Measurements from ENCODE around the gene SELENOP. TPM values are rescaled to one million over a fixed set of nuclear protein-coding genes. Genes with fewer than 3 reads are reported as not detected.

Gene SELENOP
- total and polyA plus RNA-seq, 2 of the 13 experiments (the other 11 are each of a cell fraction or from before 2014, with no cell fraction given): 1,895 to 2,083 TPM

- TF ChIP-seq, protein P1, sequence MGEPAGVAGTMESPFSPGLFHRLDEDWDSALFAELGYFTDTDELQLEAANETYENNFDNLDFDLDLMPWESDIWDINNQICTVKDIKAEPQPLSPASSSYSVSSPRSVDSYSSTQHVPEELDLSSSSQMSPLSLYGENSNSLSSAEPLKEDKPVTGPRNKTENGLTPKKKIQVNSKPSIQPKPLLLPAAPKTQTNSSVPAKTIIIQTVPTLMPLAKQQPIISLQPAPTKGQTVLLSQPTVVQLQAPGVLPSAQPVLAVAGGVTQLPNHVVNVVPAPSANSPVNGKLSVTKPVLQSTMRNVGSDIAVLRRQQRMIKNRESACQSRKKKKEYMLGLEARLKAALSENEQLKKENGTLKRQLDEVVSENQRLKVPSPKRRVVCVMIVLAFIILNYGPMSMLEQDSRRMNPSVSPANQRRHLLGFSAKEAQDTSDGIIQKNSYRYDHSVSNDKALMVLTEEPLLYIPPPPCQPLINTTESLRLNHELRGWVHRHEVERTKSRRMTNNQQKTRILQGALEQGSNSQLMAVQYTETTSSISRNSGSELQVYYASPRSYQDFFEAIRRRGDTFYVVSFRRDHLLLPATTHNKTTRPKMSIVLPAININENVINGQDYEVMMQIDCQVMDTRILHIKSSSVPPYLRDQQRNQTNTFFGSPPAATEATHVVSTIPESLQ (CRISPR knock-in tag; conservative IDR thresholded peaks at IDR 0.05): no peak
- TF ChIP-seq TRIM24 (CRISPR knock-in tag; IDR thresholded peaks at IDR 0.05): no peak
- no peak for TF ChIP-seq RBM39 (IDR thresholded peaks at IDR 0.05; ENCODE audit: low read depth, low read length, poor library complexity, severe bottlenecking)
- no peak for TF ChIP-seq SNAI1 (CRISPR knock-in tag; IDR thresholded peaks at IDR 0.05; ENCODE audit: borderline replicate concordance)
- no peak for TF ChIP-seq ZNF577 (CRISPR knock-in tag; IDR thresholded peaks at IDR 0.05; ENCODE audit: borderline replicate concordance, low read depth)
- peak; percentile 36; the same call in 1 of the 2 replicates for TF ChIP-seq ESRRA (CRISPR knock-in tag; IDR thresholded peaks at IDR 0.05; ENCODE audit: low read depth)
- TF ChIP-seq, protein P2, sequence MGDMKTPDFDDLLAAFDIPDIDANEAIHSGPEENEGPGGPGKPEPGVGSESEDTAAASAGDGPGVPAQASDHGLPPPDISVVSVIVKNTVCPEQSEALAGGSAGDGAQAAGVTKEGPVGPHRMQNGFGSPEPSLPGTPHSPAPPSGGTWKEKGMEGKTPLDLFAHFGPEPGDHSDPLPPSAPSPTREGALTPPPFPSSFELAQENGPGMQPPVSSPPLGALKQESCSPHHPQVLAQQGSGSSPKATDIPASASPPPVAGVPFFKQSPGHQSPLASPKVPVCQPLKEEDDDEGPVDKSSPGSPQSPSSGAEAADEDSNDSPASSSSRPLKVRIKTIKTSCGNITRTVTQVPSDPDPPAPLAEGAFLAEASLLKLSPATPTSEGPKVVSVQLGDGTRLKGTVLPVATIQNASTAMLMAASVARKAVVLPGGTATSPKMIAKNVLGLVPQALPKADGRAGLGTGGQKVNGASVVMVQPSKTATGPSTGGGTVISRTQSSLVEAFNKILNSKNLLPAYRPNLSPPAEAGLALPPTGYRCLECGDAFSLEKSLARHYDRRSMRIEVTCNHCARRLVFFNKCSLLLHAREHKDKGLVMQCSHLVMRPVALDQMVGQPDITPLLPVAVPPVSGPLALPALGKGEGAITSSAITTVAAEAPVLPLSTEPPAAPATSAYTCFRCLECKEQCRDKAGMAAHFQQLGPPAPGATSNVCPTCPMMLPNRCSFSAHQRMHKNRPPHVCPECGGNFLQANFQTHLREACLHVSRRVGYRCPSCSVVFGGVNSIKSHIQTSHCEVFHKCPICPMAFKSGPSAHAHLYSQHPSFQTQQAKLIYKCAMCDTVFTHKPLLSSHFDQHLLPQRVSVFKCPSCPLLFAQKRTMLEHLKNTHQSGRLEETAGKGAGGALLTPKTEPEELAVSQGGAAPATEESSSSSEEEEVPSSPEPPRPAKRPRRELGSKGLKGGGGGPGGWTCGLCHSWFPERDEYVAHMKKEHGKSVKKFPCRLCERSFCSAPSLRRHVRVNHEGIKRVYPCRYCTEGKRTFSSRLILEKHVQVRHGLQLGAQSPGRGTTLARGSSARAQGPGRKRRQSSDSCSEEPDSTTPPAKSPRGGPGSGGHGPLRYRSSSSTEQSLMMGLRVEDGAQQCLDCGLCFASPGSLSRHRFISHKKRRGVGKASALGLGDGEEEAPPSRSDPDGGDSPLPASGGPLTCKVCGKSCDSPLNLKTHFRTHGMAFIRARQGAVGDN (CRISPR knock-in tag; IDR thresholded peaks at IDR 0.05): no peak
- no peak for TF ChIP-seq ZBTB44 (CRISPR knock-in tag; IDR thresholded peaks at IDR 0.05)
- TF ChIP-seq LRRFIP1 (CRISPR knock-in tag; conservative IDR thresholded peaks at IDR 0.05): no peak
- TF ChIP-seq, protein P3, sequence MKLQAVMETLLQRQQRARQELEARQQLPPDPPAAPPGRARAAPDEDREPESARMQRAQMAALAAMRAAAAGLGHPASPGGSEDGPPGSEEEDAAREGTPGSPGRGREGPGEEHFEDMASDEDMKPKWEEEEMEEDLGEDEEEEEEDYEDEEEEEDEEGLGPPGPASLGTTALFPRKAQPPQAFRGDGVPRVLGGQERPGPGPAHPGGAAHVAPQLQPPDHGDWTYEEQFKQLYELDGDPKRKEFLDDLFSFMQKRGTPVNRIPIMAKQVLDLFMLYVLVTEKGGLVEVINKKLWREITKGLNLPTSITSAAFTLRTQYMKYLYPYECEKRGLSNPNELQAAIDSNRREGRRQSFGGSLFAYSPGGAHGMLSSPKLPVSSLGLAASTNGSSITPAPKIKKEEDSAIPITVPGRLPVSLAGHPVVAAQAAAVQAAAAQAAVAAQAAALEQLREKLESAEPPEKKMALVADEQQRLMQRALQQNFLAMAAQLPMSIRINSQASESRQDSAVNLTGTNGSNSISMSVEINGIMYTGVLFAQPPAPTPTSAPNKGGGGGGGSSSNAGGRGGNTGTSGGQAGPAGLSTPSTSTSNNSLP (IDR thresholded peaks at IDR 0.05; ENCODE audit: low read depth, low read length): peak; percentile 92
- peak; percentile 16 for TF ChIP-seq YY1 (IDR thresholded peaks at IDR 0.05; ENCODE audit: insufficient read depth, insufficient replicate concordance, low read depth, low read length)
- no peak for TF ChIP-seq NR2F6 (IDR thresholded peaks at IDR 0.05)
- TF ChIP-seq NR2F6 (CRISPR knock-in tag; IDR thresholded peaks at IDR 0.05): peak; percentile 39
- TF ChIP-seq ZNF775 (CRISPR knock-in tag; IDR thresholded peaks at IDR 0.05; ENCODE audit: borderline replicate concordance): no peak
- TF ChIP-seq ZNF737 (CRISPR knock-in tag; IDR thresholded peaks at IDR 0.05; ENCODE audit: borderline replicate concordance): no peak
- TF ChIP-seq HNF4G (IDR thresholded peaks at IDR 0.05; ENCODE audit: borderline replicate concordance, low read depth, low read length): peak; percentile 67
- TF ChIP-seq HNF4G (CRISPR knock-in tag; IDR thresholded peaks at IDR 0.05; ENCODE audit: borderline replicate concordance, low read depth): no peak
Observed at GRCh38 chr5:42824347-42824976, 12.8 kb upstream of the SELENOP start (continued).
